Measurements from ENCODE around the gene IGF2R.

IGF2R gene

DNA sequence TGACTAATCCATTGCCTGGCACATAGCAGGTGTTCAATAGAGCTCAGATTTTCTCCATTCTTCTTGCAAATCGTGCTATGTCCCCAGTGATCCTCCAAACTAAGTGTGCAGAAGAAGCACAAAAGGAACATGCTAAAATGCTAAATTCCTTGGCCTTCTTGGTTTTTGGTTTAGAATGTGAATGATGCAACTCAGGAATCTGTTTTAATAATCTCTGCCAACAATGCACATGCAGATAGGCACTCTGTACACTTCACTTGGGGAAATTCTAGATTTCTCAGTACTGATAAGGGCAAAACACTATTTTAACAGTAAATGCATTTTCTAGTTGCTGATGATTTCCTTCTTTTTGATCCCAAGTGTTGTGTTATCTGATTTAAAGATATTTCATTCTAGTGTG is 188.0 kb downstream of the IGF2R start:
- no peak for DNase-seq

DNA sequence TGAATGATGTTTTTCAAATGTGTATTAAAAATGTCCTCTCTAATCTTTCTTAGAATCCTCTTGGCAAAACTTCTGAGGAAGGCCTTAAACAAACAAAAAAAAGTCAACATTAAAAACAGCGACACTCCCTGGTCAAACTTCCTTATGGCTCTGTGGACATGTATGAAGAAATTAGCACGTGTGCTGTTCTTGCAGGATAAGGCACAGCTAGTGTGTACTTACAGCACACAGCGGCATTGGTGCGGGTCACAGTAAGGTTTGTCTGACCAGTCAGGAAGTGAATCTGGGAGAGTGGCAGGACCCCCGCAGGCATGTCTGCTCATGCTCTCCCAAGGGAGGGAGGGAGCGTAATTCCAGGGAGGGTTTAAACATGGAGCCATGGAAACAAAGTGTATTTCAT is 191.6 kb downstream of the IGF2R start:
- no peak for DNase-seq
